Measurements from ENCODE around the gene ALOX15B.

DNA sequence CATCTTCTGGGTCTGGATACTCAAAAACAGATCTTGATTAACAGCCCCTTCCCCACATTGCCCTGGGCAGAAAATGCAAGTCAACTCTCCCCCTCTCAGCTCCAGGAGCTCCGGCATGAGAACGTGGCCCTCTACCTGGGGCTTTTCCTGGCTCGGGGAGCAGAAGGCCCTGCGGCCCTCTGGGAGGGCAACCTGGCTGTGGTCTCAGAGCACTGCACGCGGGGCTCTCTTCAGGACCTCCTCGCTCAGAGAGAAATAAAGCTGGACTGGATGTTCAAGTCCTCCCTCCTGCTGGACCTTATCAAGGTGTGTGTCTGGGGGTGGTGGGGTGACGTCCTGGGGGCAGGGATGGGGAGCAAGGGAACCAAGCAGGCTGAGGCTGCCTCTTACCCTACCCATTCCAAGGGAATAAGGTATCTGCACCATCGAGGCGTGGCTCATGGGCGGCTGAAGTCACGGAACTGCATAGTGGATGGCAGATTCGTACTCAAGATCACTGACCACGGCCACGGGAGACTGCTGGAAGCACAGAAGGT, 26.7 kb upstream of the ALOX15B start:
- TF ChIP-seq GATA2 (IDR thresholded peaks at IDR 0.05; ENCODE audit: low read depth, low read length): no peak
- TF ChIP-seq GATA3 (IDR thresholded peaks at IDR 0.05; ENCODE audit: low read depth, low read length): no peak

Measured in SH-SY5Y (cell line).